ENCODE results near the gene C2orf81. TPM values are rescaled to one million over a fixed set of nuclear protein-coding genes. Genes with fewer than 3 reads are reported as not detected.
"Not testable (repeated sequence)": the region's sequence is repeated elsewhere in the genome, so short reads cannot be mapped to it uniquely, and the experiment has no call there.

The C2orf81 gene
- total RNA-seq, 2 donors from 2014 or later, result 0.49 to 1.7 TPM

- intact Hi-C loops (cut with DNase I, micrococcal nuclease), result no loop called here
- ATAC-seq (no peak), DNase-seq (no peak)
Measured at GRCh38 chr2:74427551-74427950, 6.1 kb upstream of the C2orf81 start.

GRCh38 chr2:74426181-74426758 is 4.9 kb upstream of the C2orf81 start:
- DNase-seq (no peak), ATAC-seq (no peak)
- intact Hi-C loops (cut with DNase I, micrococcal nuclease), result no loop called here

- intact Hi-C loops (cut with DNase I, micrococcal nuclease), result no loop called here
- ATAC-seq, result no peak
- no peak for DNase-seq
Measured at GRCh38 chr2:74425523-74425922, 4.1 kb upstream of the C2orf81 start.

GRCh38 chr2:74424995-74425406 is 3.6 kb upstream of the C2orf81 start:
- DNase-seq (no peak), ATAC-seq (no peak)
- intact Hi-C loops (cut with DNase I, micrococcal nuclease), result no loop called here

- ATAC-seq (no peak), DNase-seq (no peak)
- intact Hi-C loops (cut with DNase I, micrococcal nuclease), result no loop called here
Measured at GRCh38 chr2:74424139-74424992, 2.9 kb upstream of the C2orf81 start.

GRCh38 chr2:74423231-74424095 is 2.0 kb upstream of the C2orf81 start:
- ATAC-seq (no peak), DNase-seq (no peak)
- intact Hi-C loops (cut with DNase I, micrococcal nuclease), result no loop called here

- ATAC-seq; DNase-seq; intact Hi-C loops (cut with DNase I, micrococcal nuclease): not testable (repeated sequence)
Measured at GRCh38 chr2:74420443-74421103, 846 bp downstream of the C2orf81 start.

GRCh38 chr2:74420006-74420405 is 1.4 kb downstream of the C2orf81 start:
- ATAC-seq (no peak), DNase-seq (no peak)
- intact Hi-C loops (cut with DNase I, micrococcal nuclease), result no loop called here

- no peak for ATAC-seq
- no peak for DNase-seq
- intact Hi-C loops (cut with DNase I, micrococcal nuclease), result no loop called here
Measured at GRCh38 chr2:74419345-74419744, 2.1 kb downstream of the C2orf81 start.

GRCh38 chr2:74418312-74418711 is 3.1 kb downstream of the C2orf81 start:
- no peak for ATAC-seq

GRCh38 chr2:74417763-74418162 is 3.7 kb downstream of the C2orf81 start:
- ATAC-seq, result no peak

More at GRCh38 chr2:74418312-74418711, 3.1 kb downstream of the C2orf81 start:
- intact Hi-C loops (cut with DNase I, micrococcal nuclease), result no loop called here
- no peak for DNase-seq

GRCh38 chr2:74417197-74417596 is 4.2 kb downstream of the C2orf81 start:
- intact Hi-C loops (cut with DNase I, micrococcal nuclease), result no loop called here
- no peak for ATAC-seq
- no peak for DNase-seq

More at GRCh38 chr2:74417763-74418162, 3.7 kb downstream of the C2orf81 start:
- no peak for DNase-seq
- intact Hi-C loops (cut with DNase I, micrococcal nuclease), result no loop called here

- intact Hi-C loops (cut with DNase I, micrococcal nuclease), result no loop called here
- ATAC-seq, result no peak
- no peak for DNase-seq
Measured at GRCh38 chr2:74416778-74417177, 4.6 kb downstream of the C2orf81 start.

- intact Hi-C loops (cut with DNase I, micrococcal nuclease), result no loop called here
- DNase-seq, result no peak
- no peak for ATAC-seq
Measured at GRCh38 chr2:74415762-74416395, 5.5 kb downstream of the C2orf81 start.

GRCh38 chr2:74414881-74415761 is 6.3 kb downstream of the C2orf81 start:
- DNase-seq (peak in 1 of 2 donors; percentile 62), ATAC-seq (peak; percentile 54)
- intact Hi-C loops (cut with DNase I, micrococcal nuclease), result no loop called here

- no peak for ATAC-seq
- DNase-seq, result no peak
- intact Hi-C loops (cut with DNase I, micrococcal nuclease), result no loop called here
Measured at GRCh38 chr2:74414441-74414840, 7.0 kb downstream of the C2orf81 start.

GRCh38 chr2:74413001-74413698 is 8.3 kb downstream of the C2orf81 start:
- no peak for DNase-seq

More at GRCh38 chr2:74413001-74413698, 8.3 kb downstream of the C2orf81 start:
- intact Hi-C loops (cut with DNase I, micrococcal nuclease), result no loop called here
- peak; percentile 78 for ATAC-seq

Data from left colon (tissue), 2 donors.